ENCODE data around the gene MVP.
A peak's percentile ranks its signal among the peaks of the same experiment; 100 is the strongest.
"Not testable (repeated sequence)": the region's sequence is repeated elsewhere in the genome, so short reads cannot be mapped to it uniquely, and the experiment has no call there.

MVP gene

GRCh38 chr16:29876594-29877249 is 56.5 kb downstream of the MVP start:
- DNase-seq, result peak; percentile 65

- DNase-seq, result peak; percentile 79
These were observed 57.2 kb downstream of the MVP start for GRCh38 chr16:29877266-29877961.

GRCh38 chr16:29878172-29878571 is 57.9 kb downstream of the MVP start:
- DNase-seq, result no peak

GRCh38 chr16:29881050-29881449 is 60.8 kb downstream of the MVP start:
- DNase-seq, result no peak

GRCh38 chr16:29883987-29884386 is 63.7 kb downstream of the MVP start:
- no peak for DNase-seq

GRCh38 chr16:29889372-29889771 is 69.1 kb downstream of the MVP start:
- DNase-seq, result not testable (repeated sequence)

GRCh38 chr16:29891525-29892457 is 71.5 kb downstream of the MVP start:
- no peak for DNase-seq

GRCh38 chr16:29892458-29892813 is 72.2 kb downstream of the MVP start:
- no peak for DNase-seq

GRCh38 chr16:29893553-29893952 is 73.3 kb downstream of the MVP start:
- DNase-seq, result no peak

GRCh38 chr16:29894352-29894751 is 74.1 kb downstream of the MVP start:
- no peak for DNase-seq

GRCh38 chr16:29896841-29897240 is 76.6 kb downstream of the MVP start:
- DNase-seq, result no peak

GRCh38 chr16:29897333-29897732 is 77.1 kb downstream of the MVP start:
- DNase-seq, result no peak
